Right lobe of liver (tissue), 6 donors: Measurements from ENCODE around the gene TMEM203. TPM values are rescaled to one million over a fixed set of nuclear protein-coding genes. Genes with fewer than 3 reads are reported as not detected.

Experiments used
- ATAC-seq, 4 donors: fragments of 200-7000 bp; cut with Tn5 transposase; one replicate each; pipeline ENCODE4 v1.9.1; 2020; ENCODE audit warnings: mild to moderate bottlenecking in 4 of 4, moderate library complexity in 4 of 4
- DNase-seq, 3 donors: peaks; one replicate each; pipeline ENCODE4 v3.0.0-alpha.2; 2020
- H3K27ac ChIP-seq, 3 donors: fragments of 200-600 bp; one replicate each; pipeline ENCODE4 v1.8.0; 2022
- H3K27me3 ChIP-seq, 2 donors: fragments of 200-600 bp; one replicate each; pipeline ENCODE4 v1.8.0; 2022
- H3K36me3 ChIP-seq, 4 donors: fragments of 200-600 bp; sonication (generic) in 1 of 4; one replicate each; pipeline versions ENCODE4 v1.5.1 to v1.8.0; 2017 to 2022; ENCODE audit warnings: control low read depth in 1 of 4
- H3K4me1 ChIP-seq, 4 donors: fragments of 200-600 bp; sonication (generic) in 1 of 4; one replicate each; pipeline versions ENCODE4 v1.5.1 to v1.8.0; 2017 to 2022; ENCODE audit warnings: control low read depth in 1 of 4
- H3K4me3 ChIP-seq, 3 donors: fragments of 200-600 bp; one replicate each; pipeline ENCODE4 v1.8.0; 2022
- H3K9me3 ChIP-seq, 4 donors: fragments of 200-600 bp; sonication (generic) in 1 of 4; one replicate each; pipeline versions ENCODE4 v1.5.1 to v1.8.0; 2017 to 2022; ENCODE audit warnings: control low read depth in 1 of 4
- POLR2A ChIP-seq: fragments of 450-650 bp; IDR thresholded peaks from one replicate; pipeline ENCODE4 v1.6.1; 2017; ENCODE audit warnings: antibody characterized with exemption, mild to moderate bottlenecking
- WGBS: methylation state at CpG from one replicate; pipeline ENCODE4 v1.1.6; 2018; ENCODE audit warnings: low coverage, low lambda C conversion rate; ENCODE audit not compliant: insufficient coverage; ENCODE audit errors: missing lambda C conversion rate; 5-methylcytosine and 5-hydroxymethylcytosine counted together
- intact Hi-C, 2 donors: fragments of 100-400 bp; cut with DNase I; formaldehyde crosslinking; loops; one replicate each; pipeline versions ENCODE4 v1.11.2 to v1.14.1; 2022
- total RNA-seq, 6 experiments: library from RNA; depleted of rRNA in 2 of 6; stranded (reverse); fragments of >200 nt in 2 of 6; fragmentation: NEBNext Ultra II Directional in 3 of 6; extraction: Animal tissue kit (Norgen Biotek cat#: 25700) in 3 of 6; gene quantifications; one replicate each; pipeline versions ENCODE4 v1.1.0 to v1.2.4, GENCODE V29; 2016 to 2023
- TF ChIP-seq, protein P1 (sequence below), 4 donors: fragments of 200-600 bp in 3 of 4; fragments of 450-650 bp in 1 of 4; IDR thresholded peaks; one replicate each; pipeline versions ENCODE4 v1.5.1 to v1.8.0; 2016 to 2022; ENCODE audit warnings: antibody characterized with exemption in 4 of 4, mild to moderate bottlenecking in 2 of 4
- donor health status: DM: no; HTN: yes; CAD: no.
- donor health status: DM: no; HTN: no; CAD: no.
- donor health status: DM: no; HTN: no; CAD: no.
- donor health status: DM: no; HTN: yes; CAD: no.
- donor health status: DM: no; HTN: yes; CAD: no.

Gene TMEM203
- total RNA-seq, 6 experiments from 2014 or later = 17.7 to 28.0 (median 23.9) TPM

DNA sequence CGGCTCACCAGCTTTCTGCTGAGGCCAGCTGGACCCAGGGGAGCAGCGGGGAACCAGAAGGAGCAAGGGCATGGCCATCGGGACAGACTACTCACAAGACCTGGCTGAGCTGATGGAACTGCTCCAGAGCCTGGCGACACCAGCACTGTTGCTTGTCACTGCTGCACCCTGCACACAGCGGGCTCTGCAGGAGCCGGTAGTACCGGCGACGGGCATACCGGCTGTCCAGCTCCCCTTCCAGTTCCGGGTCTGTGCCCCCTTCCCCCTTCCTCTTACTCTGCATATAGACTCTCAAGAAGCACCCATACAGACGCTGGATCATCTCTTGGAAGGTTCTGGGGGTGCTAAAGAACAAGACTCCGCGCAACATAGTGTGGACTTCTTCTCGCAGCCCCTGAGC is 18.1 kb downstream of the TMEM203 start:
- Histone ChIP-seq H3K4me1 (peaks cover 0 to 34% (median 15%) of the 10 kb centered on the region in 4 donors), H3K9me3 (no peaks in the 10 kb centered on the region), H3K27me3 (no peaks in the 10 kb centered on the region), H3K4me3 (peak overlapping the region; percentile 90 to 100 (median 98)), H3K36me3 (peaks cover 0 to 30% (median 12%) of the 10 kb centered on the region in 4 donors), H3K27ac (no peak overlapping the region)
- DNase-seq (no peak), ATAC-seq (no peak)
- 100% methylated on average over 1 of the region's 15 CpGs for WGBS
- TF ChIP-seq POLR2A = no peak
- TF ChIP-seq, protein P1, sequence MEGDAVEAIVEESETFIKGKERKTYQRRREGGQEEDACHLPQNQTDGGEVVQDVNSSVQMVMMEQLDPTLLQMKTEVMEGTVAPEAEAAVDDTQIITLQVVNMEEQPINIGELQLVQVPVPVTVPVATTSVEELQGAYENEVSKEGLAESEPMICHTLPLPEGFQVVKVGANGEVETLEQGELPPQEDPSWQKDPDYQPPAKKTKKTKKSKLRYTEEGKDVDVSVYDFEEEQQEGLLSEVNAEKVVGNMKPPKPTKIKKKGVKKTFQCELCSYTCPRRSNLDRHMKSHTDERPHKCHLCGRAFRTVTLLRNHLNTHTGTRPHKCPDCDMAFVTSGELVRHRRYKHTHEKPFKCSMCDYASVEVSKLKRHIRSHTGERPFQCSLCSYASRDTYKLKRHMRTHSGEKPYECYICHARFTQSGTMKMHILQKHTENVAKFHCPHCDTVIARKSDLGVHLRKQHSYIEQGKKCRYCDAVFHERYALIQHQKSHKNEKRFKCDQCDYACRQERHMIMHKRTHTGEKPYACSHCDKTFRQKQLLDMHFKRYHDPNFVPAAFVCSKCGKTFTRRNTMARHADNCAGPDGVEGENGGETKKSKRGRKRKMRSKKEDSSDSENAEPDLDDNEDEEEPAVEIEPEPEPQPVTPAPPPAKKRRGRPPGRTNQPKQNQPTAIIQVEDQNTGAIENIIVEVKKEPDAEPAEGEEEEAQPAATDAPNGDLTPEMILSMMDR (IDR thresholded peaks at IDR 0.05) = no peak
- intact Hi-C loops = loop anchor here in 1 of 2 donors (10.0 kb wide), 1 partner anchor 47 kb away; the partner anchor contains the start of gene SLC34A3

DNA sequence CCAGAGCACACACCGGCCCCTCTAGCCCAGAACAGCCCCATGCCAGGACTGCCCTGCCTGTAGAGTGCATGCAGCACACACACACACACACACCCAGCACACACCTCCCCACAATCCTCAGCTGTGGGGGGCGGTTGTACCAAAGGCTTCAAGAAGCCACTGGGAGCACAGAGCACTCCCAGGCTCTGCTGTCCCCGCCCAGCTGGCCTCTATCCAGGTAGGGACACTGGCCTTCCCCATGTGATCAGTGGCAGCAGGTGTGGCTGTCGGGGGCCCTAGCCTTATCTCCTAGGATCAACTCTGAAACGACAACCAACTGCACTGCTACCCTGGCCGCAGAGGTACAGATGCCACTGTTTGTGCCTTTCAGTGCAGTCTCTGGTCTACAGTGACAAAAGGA is 19.1 kb downstream of the TMEM203 start:
- H3K36me3 ChIP-seq = peaks cover 0 to 36% (median 13%) of the 10 kb centered on the region in 4 donors
- no peak overlapping the region for H3K27ac ChIP-seq
- no peaks in the 10 kb centered on the region for H3K9me3 ChIP-seq
- H3K27me3 ChIP-seq = no peaks in the 10 kb centered on the region
- DNase-seq (no peak), ATAC-seq (no peak)
- TF ChIP-seq POLR2A = no peak
- TF ChIP-seq, protein P1 (IDR thresholded peaks at IDR 0.05) = no peak
- H3K4me3 ChIP-seq = no peak overlapping the region
- intact Hi-C loops = loop anchor here in 1 of 2 donors (10.0 kb wide), 1 partner anchor 48 kb away; the partner anchor contains the start of gene SLC34A3
- peaks cover 0 to 34% (median 15%) of the 10 kb centered on the region in 4 donors for H3K4me1 ChIP-seq
- no CpG with 5 or more reads among the region's 6 CpGs for WGBS

DNA sequence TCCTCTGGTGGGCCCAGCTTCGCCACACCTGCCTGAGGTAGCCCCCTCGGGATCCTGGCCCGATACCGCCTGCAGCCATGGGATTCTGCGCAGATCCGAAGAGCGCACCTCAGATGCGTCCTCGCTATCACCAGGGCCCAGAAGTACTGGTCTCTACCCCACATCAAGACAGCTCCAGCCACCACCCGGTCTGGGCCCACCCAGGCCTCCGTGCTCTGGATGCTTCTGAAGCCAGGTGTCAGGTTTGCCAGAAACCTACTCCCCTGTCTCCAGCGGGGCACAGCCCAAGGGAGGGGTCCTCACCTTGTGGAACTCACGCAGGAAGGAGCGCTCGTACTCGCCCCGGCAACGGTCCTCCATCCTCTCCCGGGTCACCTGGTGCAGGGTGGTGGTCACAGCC is 19.5 kb downstream of the TMEM203 start:
- ATAC-seq (no peak), DNase-seq (no peak)
- peaks cover 0 to 32% (median 15%) of the 10 kb centered on the region in 4 donors for H3K4me1 ChIP-seq
- no peaks in the 10 kb centered on the region for H3K9me3 ChIP-seq
- intact Hi-C loops = loop anchor here in 1 of 2 donors (10.0 kb wide), 1 partner anchor 49 kb away; the partner anchor contains the start of gene SLC34A3
- WGBS = 0% methylated on average over 1 of the region's 19 CpGs
- peaks cover 0 to 41% (median 13%) of the 10 kb centered on the region in 4 donors for H3K36me3 ChIP-seq
- H3K27me3 ChIP-seq = no peaks in the 10 kb centered on the region
- H3K4me3 ChIP-seq = no peak overlapping the region
- TF ChIP-seq POLR2A = no peak
- TF ChIP-seq, protein P1 (IDR thresholded peaks at IDR 0.05) = no peak
- H3K27ac ChIP-seq = no peak overlapping the region

DNA sequence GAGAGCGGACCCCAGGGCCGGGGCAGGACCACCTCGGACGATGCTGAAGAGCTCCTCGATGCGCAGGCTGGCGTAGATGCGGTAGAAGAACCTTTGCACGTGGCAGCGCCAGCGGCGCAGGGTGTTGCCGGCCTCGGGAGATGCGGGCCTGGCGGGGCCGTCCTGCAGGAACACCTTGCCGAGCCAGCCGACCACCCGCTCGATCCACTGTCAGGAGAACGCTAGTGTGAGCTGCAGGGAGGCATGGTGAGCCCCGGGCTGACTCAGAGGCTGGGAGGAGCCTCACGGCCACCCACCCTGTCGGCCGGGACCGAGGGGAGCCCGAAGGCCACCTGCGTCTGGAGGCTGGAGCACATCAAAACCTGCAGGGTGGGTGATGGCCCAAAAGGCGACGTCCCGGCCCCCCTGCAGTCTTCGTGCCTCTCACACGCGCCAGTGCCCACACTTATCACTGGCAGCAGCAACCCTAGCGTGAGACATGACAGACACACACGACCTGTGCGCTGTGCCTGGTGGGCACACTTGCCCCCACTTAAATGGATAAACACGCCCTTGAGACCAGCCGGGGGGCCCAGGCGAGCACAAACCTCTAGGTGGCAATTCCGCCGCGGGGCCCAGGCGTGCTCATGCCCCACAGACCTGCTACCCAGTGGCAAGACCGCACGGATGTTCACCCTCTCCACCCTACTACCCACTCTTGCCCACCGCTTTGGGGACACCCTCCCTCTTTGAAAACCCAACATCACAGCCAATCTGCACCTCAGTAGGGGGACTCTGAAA is 20.4 kb downstream of the TMEM203 start:
- peaks cover 0 to 42% (median 15%) of the 10 kb centered on the region in 4 donors for H3K36me3 ChIP-seq
- no peak overlapping the region for H3K4me3 ChIP-seq
- TF ChIP-seq POLR2A = no peak
- TF ChIP-seq, protein P1 (IDR thresholded peaks at IDR 0.05) = no peak
- no peak overlapping the region for H3K27ac ChIP-seq
- H3K27me3 ChIP-seq = no peaks in the 10 kb centered on the region
- ATAC-seq (no peak), DNase-seq (no peak)
- 92% methylated on average over 7 of the region's 48 CpGs for WGBS
- peaks cover 0 to 25% (median 12%) of the 10 kb centered on the region in 4 donors for H3K4me1 ChIP-seq
- no peaks in the 10 kb centered on the region for H3K9me3 ChIP-seq
- intact Hi-C loops = loop anchor here in 1 of 2 donors (10.0 kb wide), 1 partner anchor 50 kb away; the partner anchor contains the start of gene SLC34A3
